ENCODE data around the gene SLC9A4.
"Not testable (repeated sequence)": the region's sequence is repeated elsewhere in the genome, so short reads cannot be mapped to it uniquely, and the experiment has no call there.

Gene SLC9A4

DNA sequence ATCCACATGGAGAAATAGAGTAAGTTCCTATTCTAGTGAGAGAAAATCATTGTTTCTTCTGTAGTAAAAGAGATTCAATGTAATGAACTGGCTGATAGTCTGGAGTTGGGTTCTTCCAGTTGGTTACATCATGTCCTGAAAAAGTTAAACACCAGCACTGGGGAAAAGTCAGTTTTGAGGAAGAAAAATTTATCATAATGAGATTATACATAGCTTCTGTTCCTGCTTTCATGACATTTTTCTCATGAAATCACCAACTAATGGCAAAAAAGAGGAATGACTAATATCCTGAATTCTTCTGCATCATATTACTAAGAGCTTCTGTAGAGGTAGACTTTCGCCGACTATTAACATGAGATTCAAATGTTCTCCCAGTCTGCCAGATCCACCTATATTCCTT, 77.1 kb downstream of the SLC9A4 start:
- no peak for DNase-seq (ENCODE audit: low read depth)

- DNase-seq (ENCODE audit: low read depth) = no peak
Measured at GRCh38 chr2:102551329-102552096, 78.5 kb downstream of the SLC9A4 start.

GRCh38 chr2:102553601-102554000, 80.6 kb downstream of the SLC9A4 start:
- no peak for DNase-seq (ENCODE audit: low read depth)

DNA sequence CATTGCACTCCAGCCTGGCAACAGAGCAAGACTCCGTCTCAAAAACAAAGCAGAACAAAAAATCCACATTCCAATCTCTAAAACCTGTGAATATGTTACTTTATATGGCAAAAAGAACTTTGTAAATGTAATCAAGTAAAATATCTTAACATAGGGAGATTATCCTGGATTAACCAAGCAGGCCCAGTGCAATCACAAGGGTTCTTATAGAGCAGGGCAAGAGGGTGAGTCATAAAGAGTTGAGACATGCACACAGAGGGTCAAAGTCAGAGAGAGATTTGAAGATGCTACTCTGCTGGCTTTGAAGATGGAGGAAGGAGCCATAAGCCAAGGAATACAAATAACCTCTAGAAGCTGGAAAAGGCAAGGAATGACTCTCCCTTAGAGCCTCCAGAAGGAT, 85.4 kb downstream of the SLC9A4 start:
- DNase-seq (ENCODE audit: low read depth) = no peak

GRCh38 chr2:102562542-102562941, 89.5 kb downstream of the SLC9A4 start:
- not testable (repeated sequence) for DNase-seq (ENCODE audit: low read depth)

DNA sequence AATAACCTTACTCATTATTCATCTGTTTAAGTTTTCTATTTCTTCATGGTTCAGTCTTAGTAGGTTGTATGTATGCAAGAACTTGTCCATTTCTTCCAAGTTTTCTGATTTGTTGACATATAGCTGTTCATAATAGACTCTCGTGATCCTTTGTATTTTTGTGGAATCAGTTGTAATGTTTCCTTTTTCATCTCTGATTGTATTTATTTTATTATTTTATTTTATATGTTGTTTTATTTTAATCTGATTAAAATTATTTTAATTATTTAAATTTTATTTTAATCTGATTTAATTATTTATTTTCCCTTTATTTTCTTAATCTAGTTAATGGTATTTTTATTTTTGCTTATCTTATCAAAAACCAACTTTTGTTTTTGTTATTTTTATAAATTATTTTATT, 102.9 kb downstream of the SLC9A4 start:
- no peak for DNase-seq (ENCODE audit: low read depth)

DNA sequence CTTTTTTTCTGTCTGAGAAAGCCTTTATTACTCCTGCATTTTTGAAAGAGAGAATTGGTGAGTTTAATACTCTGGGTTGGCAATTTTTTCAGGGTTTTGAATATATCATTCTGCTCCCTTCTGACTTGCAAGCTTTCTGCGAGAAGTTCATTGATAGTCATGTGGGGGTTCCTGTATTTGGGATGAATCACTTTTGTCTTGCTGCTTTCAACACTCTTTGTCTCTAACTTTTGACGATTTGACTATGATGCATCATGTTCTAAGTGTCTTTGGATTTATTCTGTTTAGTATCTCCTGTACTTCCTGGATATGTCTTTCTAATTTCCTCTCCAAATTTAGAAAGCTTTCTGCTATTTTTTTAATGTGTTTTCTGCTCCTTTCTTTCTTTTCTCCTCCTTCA, 105.3 kb downstream of the SLC9A4 start:
- DNase-seq (ENCODE audit: low read depth) = no peak

GRCh38 chr2:102581911-102582310, 108.9 kb downstream of the SLC9A4 start:
- DNase-seq (ENCODE audit: low read depth) = no peak

- DNase-seq (ENCODE audit: low read depth) = no peak
Measured at GRCh38 chr2:102582845-102583244, 109.8 kb downstream of the SLC9A4 start.
